Activated CD8-positive, alpha-beta memory T cell treated with anti-CD3 and anti-CD28 coated beads, Interleukin-2, amount 50 U/mL, for 24 hours (primary cell): ENCODE data around the gene SCTR.

Experiments used
- DNase-seq: peaks from one replicate; pipeline ENCODE4 v3.0.0-alpha.2; 2020; ENCODE audit errors: extremely low read depth

The SCTR gene

DNA sequence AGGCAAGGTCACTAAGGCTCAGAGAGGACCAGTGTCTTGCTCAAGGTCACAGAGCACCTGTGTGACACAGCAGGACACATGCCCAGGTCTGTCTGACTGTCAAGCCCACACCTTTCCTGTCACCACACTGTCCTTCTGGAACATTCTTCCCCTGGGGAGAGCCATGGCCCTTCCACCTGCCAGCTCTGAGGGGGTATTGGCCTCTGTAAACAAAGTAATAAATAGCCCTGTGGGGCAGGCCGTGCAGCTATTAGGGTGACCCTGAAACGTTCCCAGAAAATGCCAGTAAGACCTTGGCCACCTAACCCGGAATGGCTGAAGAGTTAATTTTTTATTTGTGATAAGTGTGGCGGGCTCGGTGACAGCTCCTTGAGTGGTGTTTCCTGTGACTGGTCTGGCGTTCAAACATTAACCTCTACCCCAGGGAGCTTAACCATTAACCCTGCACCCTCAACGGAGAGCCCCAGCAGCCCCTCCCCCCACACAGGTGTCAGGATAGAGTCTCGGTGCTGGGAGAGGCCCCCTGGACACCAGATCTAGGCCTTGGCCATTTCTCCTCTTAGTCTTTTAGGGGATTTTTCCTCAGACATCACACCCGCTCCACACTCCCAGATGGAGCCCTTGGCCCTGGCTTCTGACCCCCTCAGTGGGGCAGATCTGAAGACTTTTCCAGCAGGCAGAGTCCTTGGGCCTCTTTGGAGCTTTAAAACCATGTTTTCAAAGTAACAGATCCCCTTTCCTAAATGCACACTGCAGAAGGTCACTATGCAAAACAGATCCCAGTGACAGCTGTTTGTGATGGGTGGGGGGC is 36.6 kb downstream of the SCTR start:
- no peak for DNase-seq

DNA sequence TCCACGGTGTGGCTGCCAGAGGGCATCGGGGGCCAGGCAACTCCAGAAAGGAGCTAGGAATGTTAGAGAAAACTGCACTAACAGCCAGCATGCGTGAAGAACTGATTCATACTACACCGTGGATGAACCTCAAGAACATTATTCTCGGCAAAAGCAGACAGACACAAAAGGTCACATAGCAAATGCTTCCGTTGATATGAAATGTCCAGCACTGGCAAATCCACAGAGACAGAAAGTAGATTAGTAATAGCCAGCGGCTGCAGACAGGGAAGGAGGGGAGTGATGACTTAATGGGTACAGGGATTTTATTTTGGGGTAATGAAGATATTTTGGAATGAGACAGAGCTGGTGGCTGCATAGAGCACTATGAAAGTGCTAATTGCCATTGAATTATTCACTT is 37.4 kb downstream of the SCTR start:
- DNase-seq = no peak

DNA sequence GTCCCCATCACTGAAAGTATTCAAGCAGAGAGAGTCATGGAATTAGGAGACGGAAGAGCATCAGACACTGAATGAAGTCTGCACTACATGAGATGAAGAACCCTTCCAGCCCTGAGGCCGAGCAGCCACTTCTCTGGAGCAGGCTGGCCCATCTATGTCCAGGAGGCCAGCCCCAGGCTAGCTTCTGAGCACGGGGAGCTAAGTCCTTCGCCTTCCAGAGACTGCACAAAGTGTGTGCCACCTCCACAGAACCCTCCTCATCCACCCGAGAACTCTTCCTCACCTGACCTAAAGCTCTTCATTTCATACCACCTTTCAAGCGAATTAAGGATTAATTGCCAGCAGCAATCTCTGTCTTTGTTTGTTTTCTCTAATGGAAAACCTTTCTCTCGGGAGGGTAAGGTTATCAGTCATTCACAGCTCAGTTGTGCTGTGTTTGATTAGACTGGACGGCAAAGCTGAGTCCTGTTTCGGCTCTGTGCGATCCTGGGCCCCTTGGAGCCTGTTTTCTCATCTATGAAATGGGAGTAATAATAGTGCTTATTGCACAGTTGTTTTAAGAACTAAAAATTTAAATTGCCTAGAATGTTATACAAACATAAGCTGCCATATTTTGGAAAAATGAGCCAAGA is 38.0 kb downstream of the SCTR start:
- no peak for DNase-seq

DNA sequence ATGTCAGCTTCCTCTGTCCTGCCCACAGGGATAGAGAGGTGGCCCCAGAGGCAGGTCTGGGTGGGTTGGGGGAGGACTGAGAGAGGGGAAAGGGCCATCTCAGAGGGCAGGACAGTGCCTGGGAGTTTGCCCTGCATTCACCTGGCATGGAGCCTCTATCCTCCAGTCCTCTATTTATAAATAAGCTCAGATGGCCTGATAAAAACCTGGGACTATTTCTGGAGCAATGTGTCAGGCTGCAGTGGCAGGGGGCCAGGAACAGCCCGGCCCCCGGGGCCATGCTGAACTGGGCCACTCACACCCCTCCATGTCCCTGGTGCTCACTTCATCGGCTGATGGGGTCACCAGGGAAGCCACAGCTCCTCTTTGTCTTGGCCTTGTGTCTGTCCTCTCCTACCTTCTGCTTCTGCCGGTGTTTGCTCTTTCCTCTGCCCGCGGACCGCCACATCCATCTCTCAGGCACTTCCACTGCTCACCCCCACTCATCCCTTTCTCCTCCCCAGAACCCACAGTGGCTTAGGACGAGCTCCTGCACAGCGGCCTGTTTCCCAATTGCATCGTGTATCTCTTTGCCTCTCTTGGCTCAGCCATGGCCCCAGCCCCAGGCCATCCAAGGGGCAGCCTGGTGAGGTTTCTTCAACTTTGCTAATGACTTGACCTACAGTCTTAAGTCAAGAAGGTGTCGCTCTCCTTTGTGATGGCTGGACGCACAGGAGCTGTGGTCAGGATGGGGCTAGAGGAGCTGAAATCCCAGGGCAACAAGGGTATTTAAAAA is 38.8 kb downstream of the SCTR start:
- DNase-seq = no peak

DNA sequence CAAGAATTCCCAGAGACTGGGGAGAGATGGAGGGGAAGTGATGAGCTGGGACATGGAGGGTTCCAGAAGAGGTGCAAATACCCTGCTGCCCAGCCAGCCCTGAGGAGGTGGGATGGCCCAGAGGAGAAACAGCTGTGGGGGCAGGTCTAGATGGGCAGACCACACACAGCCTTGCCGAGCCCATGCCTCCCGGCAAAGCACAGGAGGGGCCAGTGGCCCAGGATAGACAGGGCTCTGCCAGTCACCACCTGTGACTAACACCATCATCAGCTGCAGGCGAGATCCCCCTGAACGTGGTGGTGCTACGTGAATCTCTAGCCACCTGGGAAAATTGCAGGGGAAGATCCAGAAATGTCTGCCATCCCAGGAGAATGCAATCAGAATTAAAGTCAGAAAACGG is 39.4 kb downstream of the SCTR start:
- no peak for DNase-seq

DNA sequence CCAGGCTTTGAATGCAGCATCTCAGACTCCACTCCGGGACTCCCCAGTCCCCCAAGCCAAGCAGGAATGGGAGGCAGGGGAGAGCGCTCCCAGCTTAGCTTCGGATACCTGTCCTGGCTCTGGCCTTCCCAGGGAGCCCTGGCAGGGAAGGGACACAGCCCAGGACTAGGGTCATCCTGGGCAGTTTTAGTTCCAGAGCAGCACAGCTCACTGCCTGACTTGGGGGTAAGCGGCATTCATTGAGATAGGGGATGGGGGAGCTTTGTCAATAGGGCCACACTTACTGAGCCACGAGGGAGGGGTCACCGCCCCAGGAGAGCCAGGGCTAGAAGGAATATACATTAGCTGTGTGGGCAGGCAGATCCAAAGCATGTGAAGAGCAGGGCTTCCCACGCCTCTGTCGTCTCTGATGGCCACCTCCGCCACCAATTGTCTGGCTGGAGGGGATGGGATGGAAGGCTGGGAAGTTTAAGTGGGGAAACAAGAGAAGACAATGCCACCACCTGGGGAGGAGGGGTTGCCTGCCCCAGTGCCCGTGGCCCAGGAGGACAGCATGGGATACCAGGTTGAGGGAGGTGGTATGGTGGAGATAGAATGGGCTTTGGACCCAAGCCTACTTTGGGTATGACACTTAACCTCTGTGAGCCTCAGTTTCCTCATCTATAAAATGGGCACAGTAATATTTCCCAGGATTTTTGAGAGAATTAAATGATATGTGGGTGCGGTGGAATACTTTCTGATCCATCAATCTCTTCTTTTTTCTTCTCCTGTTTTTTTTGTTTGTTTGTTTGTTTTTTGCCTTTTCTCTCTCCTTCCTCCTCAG is 40.2 kb downstream of the SCTR start:
- no peak for DNase-seq

DNA sequence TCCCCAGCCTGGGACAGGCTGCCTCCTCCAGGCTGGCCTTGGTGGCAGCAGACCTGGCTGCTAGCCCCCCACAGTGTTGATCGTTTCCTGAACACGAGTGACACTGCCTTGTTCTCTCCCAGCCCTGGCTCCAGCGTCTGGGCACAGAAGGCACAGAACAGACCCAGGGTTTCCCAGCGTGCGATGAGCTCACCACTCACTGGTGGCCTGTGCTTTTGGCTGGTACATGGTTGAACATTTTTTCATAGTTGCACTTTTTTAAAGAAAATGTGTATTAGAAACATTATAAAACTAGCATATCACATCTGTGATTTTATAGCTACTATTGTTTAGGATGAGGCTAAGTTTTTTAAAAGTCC is 40.9 kb downstream of the SCTR start:
- no peak for DNase-seq

DNA sequence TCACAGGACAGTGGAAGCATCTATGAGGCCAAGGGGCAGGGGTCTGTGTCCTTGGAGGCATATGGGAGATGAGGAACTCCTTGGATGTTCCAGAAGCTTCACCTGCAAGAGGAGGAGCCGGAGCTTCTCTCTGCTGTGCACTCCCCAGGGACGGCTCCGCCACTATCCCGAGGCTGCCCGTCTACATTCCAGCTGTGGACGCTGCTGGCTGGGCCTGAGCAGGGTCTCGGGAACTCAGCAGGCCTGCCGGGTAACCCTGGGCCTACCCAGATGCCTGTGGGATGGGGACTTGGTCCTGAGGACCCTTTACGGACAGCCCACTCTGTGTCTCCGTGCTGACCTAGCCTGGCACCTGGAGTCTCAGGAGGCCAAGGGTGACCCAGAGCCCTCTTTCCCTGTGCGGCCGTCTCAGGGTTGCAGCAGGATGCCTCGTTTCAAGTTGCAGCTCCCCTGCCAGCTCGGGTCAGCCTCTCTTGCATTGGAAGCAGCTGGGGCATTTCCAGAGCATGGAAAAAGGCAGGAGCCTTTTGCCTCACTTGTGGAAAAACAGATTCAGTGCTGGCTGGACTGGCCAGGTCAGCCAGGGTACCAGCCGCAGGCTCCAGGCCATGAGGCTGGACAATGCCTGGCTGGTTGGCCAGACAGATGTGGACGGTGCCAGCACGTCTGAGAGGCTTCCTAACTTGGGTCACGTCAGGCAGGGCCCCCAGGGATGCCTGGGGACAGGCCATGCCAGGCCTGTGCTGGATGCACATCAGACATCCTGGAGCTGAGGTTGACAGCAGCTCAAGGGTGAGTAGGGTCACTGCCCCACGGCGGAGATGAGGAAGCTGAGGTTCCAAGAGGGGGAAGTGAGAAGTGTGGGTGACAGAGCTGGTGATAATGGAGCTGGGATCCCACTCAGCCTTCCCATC is 41.5 kb downstream of the SCTR start:
- DNase-seq = no peak

DNA sequence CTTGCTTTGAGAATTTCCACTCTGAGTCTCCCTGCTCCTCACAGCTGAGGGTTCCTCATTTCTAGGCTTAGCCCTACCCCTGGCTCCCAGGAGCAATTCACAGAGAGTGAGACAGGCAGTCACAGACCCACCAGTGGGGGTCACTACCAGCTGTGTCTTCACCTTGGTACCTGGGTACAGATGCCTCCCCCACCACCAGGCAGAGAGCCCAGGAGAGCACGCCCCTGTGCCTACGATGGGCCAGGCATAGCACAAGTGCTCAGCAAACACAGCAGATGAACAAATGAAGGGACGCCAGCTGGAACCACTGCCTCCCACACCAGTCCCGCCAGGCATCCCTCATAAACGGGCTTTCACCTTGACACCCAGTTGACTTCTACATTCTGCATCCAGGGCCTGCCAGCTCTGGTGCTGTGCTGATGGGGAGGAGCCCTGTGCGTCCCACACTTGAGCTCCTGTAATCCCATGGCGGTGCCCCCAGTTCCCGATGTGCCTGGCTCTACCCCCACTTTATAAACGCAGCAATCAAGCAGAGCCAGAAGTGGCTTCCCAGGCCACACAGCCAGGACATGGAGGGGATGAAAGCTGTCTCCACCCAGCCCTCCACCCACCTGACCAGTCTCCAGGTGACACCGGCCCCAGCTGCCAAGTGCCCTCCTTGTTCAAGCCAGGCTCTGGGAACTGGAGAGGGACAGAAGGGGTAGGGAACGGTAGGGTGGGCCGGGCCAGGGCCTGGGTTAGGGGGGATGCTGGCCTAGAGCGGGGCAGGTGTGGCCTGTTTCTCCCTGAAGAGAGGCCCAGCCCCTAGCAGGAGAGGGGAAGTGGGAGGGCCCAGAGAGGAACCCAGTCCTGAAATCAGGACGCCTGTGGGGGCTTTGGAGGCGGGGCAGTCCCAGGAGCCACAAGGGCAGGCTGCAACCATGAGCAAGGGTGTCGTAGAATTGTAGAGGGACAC is 42.5 kb downstream of the SCTR start:
- no peak for DNase-seq

DNA sequence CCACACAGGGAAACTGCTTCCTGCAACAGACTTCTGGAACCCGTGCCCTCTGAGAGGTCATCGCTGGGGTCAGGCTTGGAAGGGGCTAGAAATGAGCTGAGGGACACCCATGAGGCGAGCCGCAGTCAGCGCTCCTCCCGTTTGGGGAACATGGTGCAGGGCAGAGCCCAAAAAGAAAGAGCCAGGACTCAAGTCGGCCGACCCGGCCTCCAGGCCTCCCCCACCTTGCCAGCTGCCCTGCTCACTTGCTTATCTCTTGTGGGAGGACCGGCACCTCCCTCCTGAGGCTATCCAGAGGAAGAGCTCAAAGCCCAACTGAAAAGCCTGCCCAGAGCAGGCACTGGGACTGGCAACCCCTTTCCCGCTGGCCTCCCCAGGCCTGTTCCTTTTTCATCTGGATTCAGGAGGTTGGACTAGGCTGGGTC is 43.6 kb downstream of the SCTR start:
- no peak for DNase-seq

DNA sequence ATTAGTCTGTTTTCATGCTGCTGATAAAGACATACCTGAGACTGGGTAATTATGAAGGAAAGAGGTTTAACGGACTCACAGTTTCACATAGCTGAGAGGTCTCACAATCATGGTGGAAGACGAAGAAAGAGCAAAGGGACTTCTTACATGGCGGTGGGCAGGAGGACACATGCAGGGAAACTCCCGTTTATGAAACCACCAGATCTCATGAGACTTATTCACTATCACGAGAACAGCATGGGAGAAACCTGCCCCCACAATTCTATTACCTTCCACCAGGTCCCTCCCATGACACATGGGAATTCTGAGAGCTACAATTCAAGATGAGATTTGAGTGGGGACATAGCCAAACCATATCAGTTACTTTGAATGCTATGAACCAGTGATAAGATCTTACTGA is 44.1 kb downstream of the SCTR start:
- no peak for DNase-seq

DNA sequence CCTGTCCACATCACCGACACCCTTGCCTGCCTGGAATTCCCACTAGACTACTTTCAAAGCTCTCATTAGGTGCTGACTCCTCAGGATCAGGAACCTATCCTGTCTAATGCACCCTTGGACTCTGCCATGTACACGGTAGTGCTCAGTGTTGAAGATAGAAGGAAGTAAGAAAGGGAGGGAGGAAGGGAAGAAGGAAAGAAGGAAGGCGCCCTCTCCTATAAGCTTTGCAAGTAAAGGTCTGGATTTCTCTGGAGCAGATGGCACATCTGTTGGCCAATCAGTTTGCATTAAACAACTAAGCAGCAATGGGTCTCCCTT is 45.3 kb downstream of the SCTR start:
- no peak for DNase-seq

DNA sequence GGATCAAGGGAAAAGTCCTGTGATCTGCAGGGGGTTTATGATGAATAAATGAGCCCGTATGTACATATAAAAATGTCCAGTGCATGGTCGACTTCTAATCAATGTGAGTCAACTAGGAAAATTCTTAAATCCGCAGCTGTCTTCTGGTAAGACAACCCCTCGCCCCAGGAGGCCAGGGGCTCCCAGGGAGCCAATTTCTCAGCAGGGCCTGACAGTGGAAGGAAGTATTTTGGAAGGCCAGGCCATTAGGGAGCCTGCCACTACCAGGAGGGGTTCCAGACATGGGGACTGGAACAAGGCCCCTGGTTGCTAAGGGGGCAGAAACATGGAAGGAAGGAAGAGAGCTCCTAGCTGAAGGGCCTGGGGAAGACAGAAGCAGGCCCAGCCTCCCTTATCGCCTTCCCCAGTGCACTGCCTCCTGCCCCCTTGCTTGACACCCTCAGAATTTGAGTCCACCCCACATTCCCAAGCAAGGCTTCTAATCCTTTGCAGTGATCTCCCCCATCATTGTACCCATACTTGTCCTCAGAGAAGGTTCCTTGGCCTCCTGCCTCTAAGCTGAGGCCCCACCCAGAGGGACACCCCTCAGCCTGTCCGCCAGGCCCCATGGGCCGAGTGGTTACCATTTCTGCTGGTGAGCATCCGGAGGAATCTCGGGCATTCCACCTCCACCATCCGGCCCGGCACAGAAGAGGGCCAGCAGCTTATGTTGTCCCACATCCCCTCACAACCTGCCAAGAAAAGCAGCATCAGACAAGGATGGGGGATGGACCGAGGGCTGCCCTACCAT is 45.9 kb downstream of the SCTR start:
- no peak for DNase-seq

DNA sequence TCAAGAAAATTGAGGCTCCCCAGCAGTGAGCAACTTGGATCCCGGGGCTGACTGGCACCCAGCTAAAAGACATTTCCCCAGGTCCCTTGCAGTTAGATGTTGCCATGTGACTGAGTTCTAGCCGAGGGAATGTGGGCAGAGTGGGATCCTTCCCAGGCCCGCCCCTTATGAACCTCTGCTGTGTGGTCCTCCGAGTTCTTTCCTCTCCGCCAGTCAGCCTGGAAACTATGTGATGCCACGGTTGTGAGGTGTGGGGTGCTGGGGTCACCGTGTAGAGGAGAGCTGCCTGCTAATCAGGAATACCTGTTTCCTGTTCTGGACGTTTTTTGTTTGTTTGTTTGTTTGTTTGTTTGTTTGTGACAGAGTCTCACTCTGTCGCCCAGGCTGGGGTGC is 47.2 kb downstream of the SCTR start:
- no peak for DNase-seq

DNA sequence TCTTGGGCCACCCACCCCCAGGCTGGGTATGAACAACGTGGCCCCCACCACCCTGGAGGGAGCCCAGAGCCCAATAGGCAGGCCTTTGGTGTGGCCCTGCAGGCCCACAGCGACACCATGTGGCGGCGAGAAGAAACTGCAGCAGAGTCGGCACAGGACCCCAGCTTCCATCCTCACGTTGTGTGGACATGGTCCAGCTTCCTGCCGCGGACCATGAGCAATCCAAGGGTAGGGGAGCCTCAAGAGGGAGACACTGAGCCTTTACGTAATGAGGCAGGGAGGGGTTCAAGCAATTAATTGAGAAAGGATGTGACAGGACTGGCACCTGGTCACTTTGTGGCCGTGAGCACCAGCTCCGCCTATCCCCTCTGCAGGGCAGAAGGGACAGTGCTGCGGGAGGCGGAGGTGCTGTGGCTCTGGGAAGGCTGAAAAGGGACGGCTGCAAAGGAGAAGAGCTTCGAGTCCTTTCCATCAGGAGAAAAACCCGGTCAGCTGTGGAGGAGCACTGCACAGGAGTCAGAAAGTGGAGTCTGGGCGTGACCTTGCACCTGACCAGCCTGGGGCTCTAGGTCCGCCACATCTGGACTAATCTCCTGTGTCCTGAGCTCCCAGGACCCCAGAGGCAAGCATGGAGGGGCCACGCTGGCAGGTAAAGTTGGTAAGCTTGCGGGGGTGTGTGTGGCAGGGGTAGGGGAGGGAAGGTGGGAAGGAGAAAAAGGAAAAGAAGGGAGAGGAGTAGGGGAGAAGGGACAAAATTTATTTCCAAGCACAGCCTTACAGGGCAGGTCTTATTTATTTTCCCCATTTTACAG is 47.8 kb downstream of the SCTR start:
- no peak for DNase-seq

DNA sequence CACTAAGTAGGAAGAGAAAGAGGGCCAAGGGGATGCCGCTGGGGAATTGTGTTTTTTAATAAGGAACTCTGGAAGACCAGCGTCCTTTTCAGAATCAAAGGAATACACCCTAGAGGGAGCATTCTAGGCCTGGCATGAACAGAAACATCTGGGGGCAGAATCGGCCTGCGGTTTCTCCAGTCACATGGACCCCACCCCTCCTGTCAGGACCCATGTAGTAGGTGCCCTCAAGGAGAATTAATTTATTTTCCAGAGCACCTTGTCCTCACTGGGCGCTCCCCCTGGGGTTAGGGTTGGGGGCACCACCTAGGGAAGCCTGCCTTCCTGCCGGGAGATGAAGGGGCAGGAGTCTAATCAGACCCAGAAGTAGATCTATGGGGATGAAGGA is 48.4 kb downstream of the SCTR start:
- DNase-seq = no peak

DNA sequence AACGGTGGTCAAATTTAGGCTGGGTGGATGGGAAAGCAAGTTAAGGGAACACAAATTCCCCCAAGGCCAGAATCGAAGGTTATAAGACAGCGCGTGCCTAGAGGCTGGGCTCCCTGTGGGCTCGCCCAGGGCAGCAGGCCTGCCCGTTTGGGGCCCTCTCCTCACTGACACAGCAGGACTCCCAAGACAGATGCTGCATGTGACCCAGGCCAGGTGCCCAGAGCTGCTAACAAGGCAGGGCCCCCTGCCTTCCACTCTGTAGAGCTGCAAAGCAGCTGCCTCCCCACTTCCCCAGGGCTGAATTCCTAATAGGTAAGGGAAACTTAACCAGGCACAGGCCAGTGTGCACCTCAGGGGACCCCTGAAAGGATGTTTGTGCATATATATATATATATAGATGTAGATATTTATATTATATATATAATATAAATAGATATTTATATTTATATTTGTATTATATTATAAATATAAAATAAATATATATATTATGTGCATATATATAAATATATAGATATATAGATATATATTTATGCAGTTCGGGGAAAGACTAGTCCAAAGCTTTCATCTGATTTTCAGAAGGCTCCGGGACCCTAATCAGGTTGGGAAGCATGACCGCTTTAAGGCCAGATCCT is 48.9 kb downstream of the SCTR start:
- no peak for DNase-seq
